Endothelial cell (in vitro differentiated cells): ENCODE measurements around the gene CNIH3. TPM values are rescaled to one million over a fixed set of nuclear protein-coding genes. Genes with fewer than 3 reads are reported as not detected.
"Not testable (repeated sequence)": the region's sequence is repeated elsewhere in the genome, so short reads cannot be mapped to it uniquely, and the experiment has no call there.

Experiments
- DNase-seq: peaks from one replicate; pipeline ENCODE4 v3.0.0; 2021; ENCODE audit warnings: low spot score
- H3K27ac Mint-ChIP-seq: one replicate; pipeline ENCODE4 v1.8.0; 2021; ENCODE audit warnings: mixed read lengths, inconsistent platforms; ENCODE audit not compliant: unreplicated experiment
- H3K27me3 Mint-ChIP-seq: one replicate; pipeline ENCODE4 v1.8.0; 2021; ENCODE audit warnings: mild to moderate bottlenecking, moderate library complexity, mixed read lengths, inconsistent platforms; ENCODE audit not compliant: unreplicated experiment
- H3K36me3 Mint-ChIP-seq: one replicate; pipeline ENCODE4 v1.8.0; 2021; ENCODE audit warnings: mild to moderate bottlenecking, low read depth, mixed read lengths, inconsistent platforms; ENCODE audit not compliant: unreplicated experiment
- H3K4me1 Mint-ChIP-seq: one replicate; pipeline ENCODE4 v1.8.0; 2021; ENCODE audit warnings: mild to moderate bottlenecking, mixed read lengths, inconsistent platforms; ENCODE audit not compliant: unreplicated experiment
- H3K4me3 Mint-ChIP-seq: one replicate; pipeline ENCODE4 v1.8.0; 2021; ENCODE audit warnings: mild to moderate bottlenecking, mixed read lengths, inconsistent platforms; ENCODE audit not compliant: unreplicated experiment
- H3K9me3 Mint-ChIP-seq: one replicate; pipeline ENCODE4 v1.8.0; 2021; ENCODE audit warnings: mixed read lengths, inconsistent platforms; ENCODE audit not compliant: unreplicated experiment
- total RNA-seq: library from RNA; stranded (reverse); fragmentation: NEBNext Ultra II Directional; extraction: Animal tissue kit (Norgen Biotek cat#: 25700); gene quantifications from one replicate; pipeline ENCODE4 v1.2.1, GENCODE V29; 2021; ENCODE audit not compliant: unreplicated experiment
- TF ChIP-seq, protein P1 (sequence below): fragments of 200-600 bp; sonication (generic); IDR thresholded peaks from one replicate; pipeline ENCODE4 v1.5.0; 2021; ENCODE audit warnings: antibody characterized with exemption; ENCODE audit not compliant: unreplicated experiment

The CNIH3 gene
- total RNA-seq, 1 donor from 2014 or later: 4.7 TPM

DNA sequence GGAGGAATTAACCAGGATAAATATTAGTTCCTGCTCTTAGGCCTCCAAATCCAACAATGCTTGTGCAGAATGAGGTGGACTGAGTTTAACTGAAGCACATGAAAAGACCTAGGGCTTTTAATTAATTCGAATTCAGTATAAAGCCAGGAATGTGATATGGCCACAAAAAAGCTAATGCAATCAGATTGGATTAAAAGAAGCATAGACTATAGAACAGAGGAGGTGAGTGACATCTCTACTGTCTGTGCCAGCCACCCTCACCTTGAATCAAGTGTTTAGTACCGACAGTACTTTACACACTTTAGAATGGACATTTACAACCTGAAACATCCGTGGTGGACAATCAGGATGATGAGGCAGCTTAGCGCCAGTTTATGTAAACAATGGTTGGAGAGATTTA is 62.1 kb downstream of the CNIH3 start:
- H3K9me3 Mint-ChIP-seq: no peaks in the 10 kb centered on the region
- H3K4me1 Mint-ChIP-seq: peaks cover 5% of the 10 kb centered on the region
- TF ChIP-seq, protein P1, sequence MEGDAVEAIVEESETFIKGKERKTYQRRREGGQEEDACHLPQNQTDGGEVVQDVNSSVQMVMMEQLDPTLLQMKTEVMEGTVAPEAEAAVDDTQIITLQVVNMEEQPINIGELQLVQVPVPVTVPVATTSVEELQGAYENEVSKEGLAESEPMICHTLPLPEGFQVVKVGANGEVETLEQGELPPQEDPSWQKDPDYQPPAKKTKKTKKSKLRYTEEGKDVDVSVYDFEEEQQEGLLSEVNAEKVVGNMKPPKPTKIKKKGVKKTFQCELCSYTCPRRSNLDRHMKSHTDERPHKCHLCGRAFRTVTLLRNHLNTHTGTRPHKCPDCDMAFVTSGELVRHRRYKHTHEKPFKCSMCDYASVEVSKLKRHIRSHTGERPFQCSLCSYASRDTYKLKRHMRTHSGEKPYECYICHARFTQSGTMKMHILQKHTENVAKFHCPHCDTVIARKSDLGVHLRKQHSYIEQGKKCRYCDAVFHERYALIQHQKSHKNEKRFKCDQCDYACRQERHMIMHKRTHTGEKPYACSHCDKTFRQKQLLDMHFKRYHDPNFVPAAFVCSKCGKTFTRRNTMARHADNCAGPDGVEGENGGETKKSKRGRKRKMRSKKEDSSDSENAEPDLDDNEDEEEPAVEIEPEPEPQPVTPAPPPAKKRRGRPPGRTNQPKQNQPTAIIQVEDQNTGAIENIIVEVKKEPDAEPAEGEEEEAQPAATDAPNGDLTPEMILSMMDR: no peak
- peaks cover 3% of the 10 kb centered on the region for H3K27me3 Mint-ChIP-seq
- no peaks in the 10 kb centered on the region for H3K36me3 Mint-ChIP-seq
- H3K4me3 Mint-ChIP-seq: no peak overlapping the region
- no peak for DNase-seq
- H3K27ac Mint-ChIP-seq: no peak overlapping the region

DNA sequence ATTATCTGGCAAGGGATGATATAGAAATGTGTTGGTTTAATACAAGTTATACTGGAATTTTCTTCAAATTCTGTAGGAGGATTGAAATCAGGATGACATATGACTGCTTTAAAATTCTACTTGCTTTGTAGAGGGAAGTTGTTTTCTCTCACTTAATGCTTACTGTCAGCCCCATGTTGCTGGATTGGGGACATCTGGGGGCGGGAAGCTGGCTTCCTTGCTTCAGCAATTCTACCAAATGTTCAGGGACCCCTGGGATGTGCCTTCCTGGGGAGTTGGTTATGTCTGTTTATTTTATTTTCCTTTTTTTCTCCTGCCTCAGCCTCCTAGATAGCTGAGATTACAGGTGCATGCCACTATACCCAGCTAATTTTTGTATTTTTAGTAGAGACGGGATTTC is 63.5 kb downstream of the CNIH3 start:
- H3K27ac Mint-ChIP-seq: no peak overlapping the region
- H3K27me3 Mint-ChIP-seq: no peaks in the 10 kb centered on the region
- H3K4me3 Mint-ChIP-seq: no peak overlapping the region
- no peaks in the 10 kb centered on the region for H3K9me3 Mint-ChIP-seq
- H3K36me3 Mint-ChIP-seq: no peaks in the 10 kb centered on the region
- TF ChIP-seq, protein P1: no peak
- DNase-seq: no peak
- no peaks in the 10 kb centered on the region for H3K4me1 Mint-ChIP-seq

DNA sequence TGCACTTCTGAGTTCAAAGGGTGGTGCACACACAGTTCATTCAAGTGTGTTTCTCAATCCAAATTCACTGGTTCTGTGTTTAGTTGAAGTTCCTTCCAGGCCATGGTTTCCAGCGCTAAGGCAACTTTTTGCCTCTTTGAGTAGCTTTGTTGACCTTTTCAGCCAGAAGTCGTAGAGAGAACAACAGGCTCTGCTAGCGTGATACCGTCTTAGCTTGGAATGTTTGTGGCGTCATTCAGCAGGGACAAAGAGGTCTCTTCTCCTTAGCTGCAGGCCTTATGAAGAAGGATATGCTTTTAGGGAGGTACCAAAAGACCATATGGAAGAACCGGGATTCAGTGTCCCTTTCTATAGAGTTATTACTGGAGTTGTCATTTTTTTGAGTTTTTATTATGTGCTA is 65.7 kb downstream of the CNIH3 start:
- H3K27me3 Mint-ChIP-seq: no peaks in the 10 kb centered on the region
- no peaks in the 10 kb centered on the region for H3K36me3 Mint-ChIP-seq
- no peak overlapping the region for H3K4me3 Mint-ChIP-seq
- TF ChIP-seq, protein P1: no peak
- no peaks in the 10 kb centered on the region for H3K4me1 Mint-ChIP-seq
- no peak overlapping the region for H3K27ac Mint-ChIP-seq
- no peaks in the 10 kb centered on the region for H3K9me3 Mint-ChIP-seq
- no peak for DNase-seq

DNA sequence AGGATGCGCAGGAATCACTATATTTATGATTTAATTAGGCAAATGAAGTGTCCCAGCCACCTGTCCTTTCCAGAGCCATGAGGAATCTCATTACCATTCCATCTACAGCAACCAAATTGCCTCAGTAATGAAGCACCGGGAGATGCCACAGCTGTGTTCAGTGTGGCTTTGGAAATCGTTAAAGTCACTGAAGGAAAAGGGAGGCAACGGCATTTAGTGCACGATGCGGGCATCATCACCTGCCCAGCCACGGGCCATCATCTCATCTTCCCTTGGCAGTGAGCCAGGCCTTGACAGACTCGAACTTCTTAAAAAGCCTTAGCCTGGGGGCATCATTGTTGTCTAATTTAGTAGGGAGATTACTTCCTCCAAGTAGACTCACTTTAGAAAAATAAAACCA is 67.8 kb downstream of the CNIH3 start:
- Mint-ChIP-seq H3K4me3 (no peak overlapping the region), H3K27ac (no peak overlapping the region), H3K27me3 (no peaks in the 10 kb centered on the region), H3K36me3 (no peaks in the 10 kb centered on the region), H3K9me3 (no peaks in the 10 kb centered on the region), H3K4me1 (no peaks in the 10 kb centered on the region)
- TF ChIP-seq, protein P1: no peak
- DNase-seq: no peak

DNA sequence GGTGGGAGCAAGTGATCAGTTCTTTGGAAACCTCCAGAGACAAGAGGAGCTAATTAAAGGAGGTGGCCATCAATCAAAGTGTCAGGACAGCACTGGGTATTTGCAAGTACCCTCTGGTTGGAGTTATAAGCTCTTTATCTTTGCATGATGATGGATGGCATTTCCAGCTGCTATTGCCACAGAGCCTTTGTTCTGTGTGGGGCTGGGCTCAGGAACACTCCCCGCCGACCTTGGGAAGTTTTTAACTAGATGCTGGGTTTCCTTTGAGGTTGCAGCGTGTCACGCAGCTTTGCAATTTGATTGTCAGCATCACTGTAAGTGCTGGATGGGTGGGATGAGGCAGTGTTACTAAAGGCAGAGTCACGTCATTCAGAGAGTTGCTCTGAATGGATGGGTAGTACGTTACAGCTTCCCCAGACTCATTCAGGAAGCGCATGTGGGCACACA is 68.9 kb downstream of the CNIH3 start:
- TF ChIP-seq, protein P1: no peak
- Mint-ChIP-seq H3K4me3 (no peak overlapping the region), H3K27ac (no peak overlapping the region), H3K27me3 (no peaks in the 10 kb centered on the region), H3K4me1 (no peaks in the 10 kb centered on the region), H3K36me3 (no peaks in the 10 kb centered on the region), H3K9me3 (no peaks in the 10 kb centered on the region)
- no peak for DNase-seq

DNA sequence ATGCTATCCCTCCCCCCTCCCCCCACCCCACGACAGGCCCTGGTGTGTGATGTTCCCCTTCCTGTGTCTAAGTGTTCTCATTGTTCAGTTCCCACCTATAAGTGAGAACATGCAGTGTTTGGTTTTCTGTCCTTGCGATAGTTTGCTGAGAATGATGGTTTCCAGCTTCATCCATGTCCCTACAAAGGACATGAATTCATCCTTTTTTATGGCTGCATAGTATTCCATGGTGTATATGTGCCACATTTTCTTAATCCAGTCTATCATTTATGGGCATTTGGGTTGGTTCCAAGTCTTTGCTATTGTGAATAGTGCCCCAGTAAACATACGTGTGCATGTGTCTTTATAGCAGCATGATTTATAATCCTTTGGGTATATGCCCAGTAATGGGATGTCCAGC is 70.0 kb downstream of the CNIH3 start:
- not testable (repeated sequence) for H3K9me3 Mint-ChIP-seq, H3K27me3 Mint-ChIP-seq, H3K4me1 Mint-ChIP-seq, H3K36me3 Mint-ChIP-seq, H3K27ac Mint-ChIP-seq, DNase-seq, H3K4me3 Mint-ChIP-seq
